ENCODE results near the gene WBP1.
A peak's percentile ranks its signal among the peaks of the same experiment; 100 is the strongest.
"Not testable (repeated sequence)": the region's sequence is repeated elsewhere in the genome, so short reads cannot be mapped to it uniquely, and the experiment has no call there.

Gene WBP1

GRCh38 chr2:74428675-74429074 is 29.6 kb upstream of the WBP1 start:
- no peak for FAIRE-seq

GRCh38 chr2:74429487-74430451 is 28.5 kb upstream of the WBP1 start:
- FAIRE-seq, result no peak

GRCh38 chr2:74430502-74430901 is 27.7 kb upstream of the WBP1 start:
- FAIRE-seq, result no peak

- FAIRE-seq, result no peak
Measured at GRCh38 chr2:74436111-74436805, 22.0 kb upstream of the WBP1 start.

- no peak for FAIRE-seq
Measured at GRCh38 chr2:74436848-74437695, 21.2 kb upstream of the WBP1 start.

GRCh38 chr2:74438248-74438647 is 20.0 kb upstream of the WBP1 start:
- FAIRE-seq, result no peak

GRCh38 chr2:74439373-74439772 is 18.9 kb upstream of the WBP1 start:
- FAIRE-seq, result no peak

- no peak for FAIRE-seq
Measured at GRCh38 chr2:74439803-74440377, 18.3 kb upstream of the WBP1 start.

- peak; percentile 46 for FAIRE-seq
Measured at GRCh38 chr2:74440378-74441169, 17.7 kb upstream of the WBP1 start.

- no peak for FAIRE-seq
Measured at GRCh38 chr2:74441170-74441689, 17.0 kb upstream of the WBP1 start.

- FAIRE-seq, result no peak
Measured at GRCh38 chr2:74441690-74442482, 16.4 kb upstream of the WBP1 start, which contains the start of gene RTKN. TSS of gene RTKN (minus strand) at chr2:74441937. CDS start at chr2:74441816, 121 bp downstream.

GRCh38 chr2:74442483-74443297 is 15.5 kb upstream of the WBP1 start:
- not testable (repeated sequence) for FAIRE-seq

- FAIRE-seq, result no peak
Measured at GRCh38 chr2:74444498-74445318, 13.5 kb upstream of the WBP1 start.

GRCh38 chr2:74447230-74447999 is 10.8 kb upstream of the WBP1 start:
- FAIRE-seq, result no peak

GRCh38 chr2:74448771-74449170 is 9.5 kb upstream of the WBP1 start:
- FAIRE-seq, result no peak

- FAIRE-seq, result no peak
Measured at GRCh38 chr2:74450570-74451190, 7.6 kb upstream of the WBP1 start.
